Psoas muscle (tissue), 8 donors: ENCODE results near the gene C16orf89. TPM values are rescaled to one million over a fixed set of nuclear protein-coding genes. Genes with fewer than 3 reads are reported as not detected.

ENCODE experiments used
- ATAC-seq, 4 donors: fragments of 200-7000 bp; cut with Tn5 transposase; one replicate each; pipeline ENCODE4 v1.9.1; 2020; ENCODE audit warnings: moderate library complexity in 3 of 4, mild to moderate bottlenecking in 2 of 4
- DNase-seq, 2 donors: peaks; one replicate each; pipeline ENCODE4 v3.0.0-alpha.2; 2020
- H3K27ac ChIP-seq: fragments of 200-600 bp; one replicate; pipeline ENCODE4 v1.8.0; 2022
- H3K27me3 ChIP-seq, 3 donors: fragments of 200-600 bp in 1 of 3; one replicate each; pipeline versions ENCODE4 v1.6.1 to v1.8.0; 2013 to 2022; ENCODE audit warnings: low read length in 2 of 3, mild to moderate bottlenecking in 2 of 3, moderate library complexity in 1 of 3; ENCODE audit not compliant: insufficient read depth in 3 of 3
- H3K36me3 ChIP-seq, 2 donors: fragments of 200-600 bp in 1 of 2; one replicate each; pipeline versions ENCODE4 v1.6.1 to v1.8.0; 2013 to 2022; ENCODE audit warnings: low read depth in 1 of 2, mild to moderate bottlenecking in 1 of 2, moderate library complexity in 1 of 2; ENCODE audit not compliant: insufficient read depth in 1 of 2
- H3K4me1 ChIP-seq: fragments of 200-600 bp; one replicate; pipeline ENCODE4 v1.8.0; 2022
- H3K4me3 ChIP-seq: fragments of 200-600 bp; one replicate; pipeline ENCODE4 v1.8.0; 2022; ENCODE audit warnings: mild to moderate bottlenecking
- H3K9me3 ChIP-seq: fragments of 200-600 bp; one replicate; pipeline ENCODE4 v1.8.0; 2022
- CTCF ChIP-seq: fragments of 200-600 bp; IDR thresholded peaks from one replicate; pipeline ENCODE4 v1.8.0; 2022; ENCODE audit warnings: antibody characterized with exemption
- WGBS, 3 donors: extraction: QIAGEN DNeasy Blood & Tissue Kit; methylation state at CpG; one replicate each; pipeline versions ENCODE4 v1.1.6 to v1.1.7; 2013; 5-methylcytosine and 5-hydroxymethylcytosine counted together
- intact Hi-C, 2 donors: fragments of 100-400 bp; cut with DNase I; formaldehyde crosslinking; loops; one replicate each; pipeline versions ENCODE4 v1.11.0 to v1.14.2; 2022
- polyA plus RNA-seq, 3 donors: library from polyadenylated mRNA; stranded (reverse); fragments of 200-250 nt; gene quantifications; one replicate each; pipeline ENCODE4 v1.2.3, GENCODE V29; 2013
- total RNA-seq, 4 donors: library from RNA; stranded (reverse); fragmentation: NEBNext Ultra II Directional in 2 of 4; extraction: Animal tissue kit (Norgen Biotek cat#: 25700) in 2 of 4; gene quantifications; one replicate each; pipeline versions ENCODE4 v1.2.1 to v1.2.4, GENCODE V29; 2021 to 2023
- donor health status: healthy with polysubstance abuse.
- donor health status: DM: no; HTN: no; CAD: no; lungs with moderate emphysema.
- donor health status: Bipolar disorder and iron deficiency.
- donor health status: healthy.
- donor health status: DM: yes; HTN: yes; CAD: no.
- donor health status: DM: no; HTN: no; CAD: no.
- donor health status: DM: no; HTN: no; CAD: no.
- donor health status: DM: yes; HTN: yes; CAD: no.

The C16orf89 gene
- total and polyA plus RNA-seq, 7 donors: 0.29 to 9.3 (median 0.90) TPM; not detected in 1

- Histone ChIP-seq H3K27me3 (peaks cover 0 to 3% (median 0%) of the 10 kb centered on the region in 3 donors), H3K36me3 (peaks cover 0 to 23% of the 10 kb centered on the region in 2 donors), H3K4me1 (peaks cover 10% of the 10 kb centered on the region), H3K4me3 (no peak overlapping the region), H3K27ac (no peak overlapping the region), H3K9me3 (no peaks in the 10 kb centered on the region)
- peak; percentile 31 to 62 (median 45) for ATAC-seq
- 26 to 28% (median 27%) methylated on average over 17 of the region's 17 CpGs for WGBS, 3 donors
- TF ChIP-seq CTCF: peak; percentile 21
- intact Hi-C loops: loop anchor here in 1 of 2 donors (10.0 kb wide), 1 partner anchor 260 kb away; the partner anchor contains the start of gene ZNF500
- DNase-seq: no peak
Measured at GRCh38 chr16:5025171-5025632, 40.6 kb downstream of the C16orf89 start.

GRCh38 chr16:5024632-5025031 lies 41.1 kb downstream of the C16orf89 start:
- peaks cover 0 to 3% (median 0%) of the 10 kb centered on the region in 3 donors for H3K27me3 ChIP-seq
- H3K27ac ChIP-seq: no peak overlapping the region
- no peak overlapping the region for H3K4me3 ChIP-seq
- peak; percentile 55 to 80 (median 74) for ATAC-seq
- peak; percentile 39 for TF ChIP-seq CTCF
- no peak for DNase-seq
- 36 to 51% (median 46%) methylated on average over 4 of the region's 4 CpGs for WGBS, 3 donors
- H3K36me3 ChIP-seq: peaks cover 0 to 18% of the 10 kb centered on the region in 2 donors
- intact Hi-C loops: loop anchor here in 1 of 2 donors (10.0 kb wide), 1 partner anchor 260 kb away; the partner anchor contains the start of gene ZNF500
- H3K4me1 ChIP-seq: peaks cover 10% of the 10 kb centered on the region
- no peaks in the 10 kb centered on the region for H3K9me3 ChIP-seq

GRCh38 chr16:5022521-5022920 lies 43.2 kb downstream of the C16orf89 start:
- Histone ChIP-seq H3K36me3 (peaks cover 0 to 6% of the 10 kb centered on the region in 2 donors), H3K27ac (no peak overlapping the region), H3K4me1 (peaks cover 10% of the 10 kb centered on the region), H3K9me3 (no peaks in the 10 kb centered on the region), H3K27me3 (peaks cover 0 to 3% (median 0%) of the 10 kb centered on the region in 3 donors), H3K4me3 (no peak overlapping the region)
- 54 to 71% (median 65%) methylated on average over 6 of the region's 6 CpGs for WGBS, 3 donors
- no peak for TF ChIP-seq CTCF
- DNase-seq: no peak
- peak; percentile 38 to 77 (median 58) for ATAC-seq
- intact Hi-C loops: loop anchor here in 1 of 2 donors (10.0 kb wide), 1 partner anchor 258 kb away; the partner anchor contains the start of gene ZNF500

- H3K27me3 ChIP-seq: peaks cover 0 to 3% (median 0%) of the 10 kb centered on the region in 3 donors
- WGBS, 3 donors: 50 to 54% (median 54%) methylated on average over 14 to 15 of the region's 15 CpGs
- no peaks in the 10 kb centered on the region for H3K9me3 ChIP-seq
- no peak overlapping the region for H3K27ac ChIP-seq
- intact Hi-C loops: loop anchor here in 1 of 2 donors (10.0 kb wide), 1 partner anchor 256 kb away; the partner anchor contains the start of gene ZNF500
- TF ChIP-seq CTCF: no peak
- ATAC-seq (no peak), DNase-seq (no peak)
- no peaks in the 10 kb centered on the region for H3K36me3 ChIP-seq
- peaks cover 10% of the 10 kb centered on the region for H3K4me1 ChIP-seq
- H3K4me3 ChIP-seq: no peak overlapping the region
Measured at GRCh38 chr16:5020551-5020950, 45.2 kb downstream of the C16orf89 start.
